ENCODE measurements around the gene PRR11. TPM values are rescaled to one million over a fixed set of nuclear protein-coding genes. Genes with fewer than 3 reads are reported as not detected.

PRR11 gene
- polyA plus RNA-seq, 1 experiment, result 20.2 TPM

- no peak overlapping the region for H3K4me3 ChIP-seq (ENCODE audit: low read depth, low read length)
- DNase-seq (ENCODE audit: low read depth, low spot score), result no peak
- POLR2A ChIA-PET, result no interaction called here
- TF ChIP-seq, protein P1, sequence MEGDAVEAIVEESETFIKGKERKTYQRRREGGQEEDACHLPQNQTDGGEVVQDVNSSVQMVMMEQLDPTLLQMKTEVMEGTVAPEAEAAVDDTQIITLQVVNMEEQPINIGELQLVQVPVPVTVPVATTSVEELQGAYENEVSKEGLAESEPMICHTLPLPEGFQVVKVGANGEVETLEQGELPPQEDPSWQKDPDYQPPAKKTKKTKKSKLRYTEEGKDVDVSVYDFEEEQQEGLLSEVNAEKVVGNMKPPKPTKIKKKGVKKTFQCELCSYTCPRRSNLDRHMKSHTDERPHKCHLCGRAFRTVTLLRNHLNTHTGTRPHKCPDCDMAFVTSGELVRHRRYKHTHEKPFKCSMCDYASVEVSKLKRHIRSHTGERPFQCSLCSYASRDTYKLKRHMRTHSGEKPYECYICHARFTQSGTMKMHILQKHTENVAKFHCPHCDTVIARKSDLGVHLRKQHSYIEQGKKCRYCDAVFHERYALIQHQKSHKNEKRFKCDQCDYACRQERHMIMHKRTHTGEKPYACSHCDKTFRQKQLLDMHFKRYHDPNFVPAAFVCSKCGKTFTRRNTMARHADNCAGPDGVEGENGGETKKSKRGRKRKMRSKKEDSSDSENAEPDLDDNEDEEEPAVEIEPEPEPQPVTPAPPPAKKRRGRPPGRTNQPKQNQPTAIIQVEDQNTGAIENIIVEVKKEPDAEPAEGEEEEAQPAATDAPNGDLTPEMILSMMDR (IDR thresholded peaks at IDR 0.05; ENCODE audit: low read depth, low read length), result no peak
- no peaks in the 10 kb centered on the region for H3K27me3 ChIP-seq (ENCODE audit: control insufficient read depth, insufficient read depth, low read length)
- no peaks in the 10 kb centered on the region for H3K9me3 ChIP-seq (ENCODE audit: control insufficient read depth, insufficient read depth, low read length)
- H3K27ac ChIP-seq (ENCODE audit: low read depth, low read length), result no peak overlapping the region
- CTCF ChIA-PET, result interaction anchor here (0.6 kb wide), 1 partner anchor 8 kb away, joined by 4 read pairs; no protein-coding TSS in a partner anchor
Measured at GRCh38 chr17:59139939-59140338, 15.6 kb upstream of the PRR11 start.

DNA sequence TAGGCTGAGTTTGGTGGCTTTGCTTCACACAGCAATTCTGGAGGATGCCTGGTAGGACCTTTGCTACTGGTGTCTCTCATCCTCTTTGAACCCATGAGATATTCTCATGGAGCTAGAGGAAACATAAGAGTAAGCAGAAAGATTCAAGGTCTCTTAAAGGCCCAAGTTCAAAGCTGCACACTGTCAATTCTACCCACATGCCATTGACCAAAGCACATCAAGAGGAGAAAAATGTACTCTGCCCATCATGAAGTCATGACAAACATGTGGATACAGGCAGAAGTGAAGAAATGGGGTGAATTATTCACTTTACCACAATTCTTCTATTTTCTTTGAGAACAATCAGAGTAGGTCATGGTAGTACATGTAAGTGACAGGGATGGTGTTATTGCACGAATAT is 13.7 kb upstream of the PRR11 start:
- H3K4me3 ChIP-seq (ENCODE audit: low read depth, low read length), result no peak overlapping the region
- H3K27ac ChIP-seq (ENCODE audit: low read depth, low read length), result no peak overlapping the region
- no peak for DNase-seq (ENCODE audit: low read depth, low spot score)
- H3K27me3 ChIP-seq (ENCODE audit: control insufficient read depth, insufficient read depth, low read length), result no peaks in the 10 kb centered on the region
- TF ChIP-seq, protein P1 (IDR thresholded peaks at IDR 0.05; ENCODE audit: low read depth, low read length), result no peak
- ChIA-PET POLR2A (no interaction called here), CTCF (no interaction called here)
- H3K9me3 ChIP-seq (ENCODE audit: control insufficient read depth, insufficient read depth, low read length), result no peaks in the 10 kb centered on the region

GRCh38 chr17:59145571-59146096 is 9.9 kb upstream of the PRR11 start:
- H3K4me3 ChIP-seq (ENCODE audit: low read depth, low read length), result no peak overlapping the region
- no peaks in the 10 kb centered on the region for H3K9me3 ChIP-seq (ENCODE audit: control insufficient read depth, insufficient read depth, low read length)
- ChIA-PET POLR2A (no interaction called here), CTCF (interaction anchor here (0.6 kb wide), 1 partner anchor 65 kb away, joined by 3 read pairs; no protein-coding TSS in a partner anchor)
- DNase-seq (ENCODE audit: low read depth, low spot score), result no peak
- TF ChIP-seq, protein P1 (IDR thresholded peaks at IDR 0.05; ENCODE audit: low read depth, low read length), result no peak
- H3K27me3 ChIP-seq (ENCODE audit: control insufficient read depth, insufficient read depth, low read length), result no peaks in the 10 kb centered on the region
- no peak overlapping the region for H3K27ac ChIP-seq (ENCODE audit: low read depth, low read length)

DNA sequence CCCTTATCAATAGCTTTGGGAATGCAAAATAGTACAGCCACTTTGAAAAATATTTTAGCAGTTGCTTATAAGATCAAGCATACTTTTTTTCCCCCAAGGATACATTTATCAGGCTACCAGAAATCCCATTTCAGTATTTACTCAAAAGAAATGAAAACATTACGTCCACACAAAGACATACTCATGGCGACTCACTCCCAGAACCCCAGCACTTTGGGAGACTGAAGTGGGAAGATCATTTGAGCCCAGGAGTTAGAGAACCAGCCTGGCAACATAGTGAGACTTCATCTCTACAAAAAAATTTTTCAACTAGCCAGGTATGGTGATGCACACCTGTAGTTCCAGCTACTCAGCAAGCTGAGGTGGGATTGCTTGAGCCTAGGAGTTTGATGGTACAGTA is 6.5 kb upstream of the PRR11 start:
- no peaks in the 10 kb centered on the region for H3K27me3 ChIP-seq (ENCODE audit: control insufficient read depth, insufficient read depth, low read length)
- TF ChIP-seq, protein P1 (IDR thresholded peaks at IDR 0.05; ENCODE audit: low read depth, low read length), result no peak
- H3K9me3 ChIP-seq (ENCODE audit: control insufficient read depth, insufficient read depth, low read length), result no peaks in the 10 kb centered on the region
- CTCF ChIA-PET, result no interaction called here
- POLR2A ChIA-PET, result no interaction called here
- no peak overlapping the region for H3K27ac ChIP-seq (ENCODE audit: low read depth, low read length)
- DNase-seq (ENCODE audit: low read depth, low spot score), result no peak
- no peak overlapping the region for H3K4me3 ChIP-seq (ENCODE audit: low read depth, low read length)

DNA sequence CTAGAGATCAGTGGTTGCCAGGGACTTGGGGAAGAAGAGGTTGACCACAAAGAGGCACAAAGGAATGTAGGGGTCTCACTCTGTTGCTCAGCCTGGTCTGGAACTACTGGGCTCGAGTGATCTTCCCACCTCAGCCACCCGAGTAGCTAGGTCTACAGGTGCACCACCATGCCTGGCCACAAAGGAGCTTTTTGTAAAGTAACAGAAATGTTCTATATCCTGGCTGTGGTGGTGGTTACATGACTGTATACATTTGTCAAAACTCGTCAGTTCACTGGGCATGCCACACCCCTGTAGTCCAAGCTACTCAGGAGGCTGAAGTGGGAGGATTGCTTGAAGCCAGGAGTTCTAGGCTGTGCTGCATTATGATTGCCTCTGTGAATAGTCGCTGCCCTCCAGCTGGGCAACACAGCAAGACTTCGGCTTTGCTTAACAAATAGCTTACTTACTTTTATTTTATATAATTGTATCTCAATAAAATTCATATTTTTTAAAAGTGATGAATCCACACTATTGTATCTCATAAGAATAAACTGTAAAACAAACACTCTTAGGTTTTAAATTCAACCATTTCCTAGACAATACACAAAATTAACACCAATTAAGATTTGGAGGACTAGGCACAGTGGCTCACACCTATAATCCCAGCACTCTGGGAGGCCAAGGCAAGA is 5.6 kb upstream of the PRR11 start:
- no peak overlapping the region for H3K27ac ChIP-seq (ENCODE audit: low read depth, low read length)

More for the DNA sequence above, 5.6 kb upstream of the PRR11 start:
- POLR2A ChIA-PET, result interaction anchor here (0.6 kb wide), 1 partner anchor 43 kb away, joined by 3 read pairs; the partner anchor contains the start of gene TRIM37
- TF ChIP-seq, protein P1 (IDR thresholded peaks at IDR 0.05; ENCODE audit: low read depth, low read length), result no peak
- CTCF ChIA-PET, result no interaction called here
- H3K9me3 ChIP-seq (ENCODE audit: control insufficient read depth, insufficient read depth, low read length), result no peaks in the 10 kb centered on the region
- no peaks in the 10 kb centered on the region for H3K27me3 ChIP-seq (ENCODE audit: control insufficient read depth, insufficient read depth, low read length)
- no peak overlapping the region for H3K4me3 ChIP-seq (ENCODE audit: low read depth, low read length)
- DNase-seq (ENCODE audit: low read depth, low spot score), result no peak
